ENCODE measurements around the gene SDK1. TPM values are rescaled to one million over a fixed set of nuclear protein-coding genes. Genes with fewer than 3 reads are reported as not detected.

SDK1 gene
- total and polyA plus RNA-seq, 2 of the 8 experiments (the other 6 are each of a cell fraction or from before 2014, with no cell fraction given): 3.3 to 7.2 TPM

GRCh38 chr7:3588341-3588740, 287.3 kb downstream of the SDK1 start (continued):
- TF ChIP-seq CHD7 (IDR thresholded peaks at IDR 0.05; ENCODE audit: insufficient replicate concordance, low read length): no peak
